HG03457 (cell line): ENCODE results near the gene ZNF610.

ENCODE experiments used
- ATAC-seq: cut with Tn5 transposase; IDR thresholded peaks from one replicate; pipeline ENCODE4 v1.9.1; 2021; ENCODE audit warnings: moderate number of reproducible peaks; ENCODE audit not compliant: unreplicated experiment

ZNF610 gene

DNA sequence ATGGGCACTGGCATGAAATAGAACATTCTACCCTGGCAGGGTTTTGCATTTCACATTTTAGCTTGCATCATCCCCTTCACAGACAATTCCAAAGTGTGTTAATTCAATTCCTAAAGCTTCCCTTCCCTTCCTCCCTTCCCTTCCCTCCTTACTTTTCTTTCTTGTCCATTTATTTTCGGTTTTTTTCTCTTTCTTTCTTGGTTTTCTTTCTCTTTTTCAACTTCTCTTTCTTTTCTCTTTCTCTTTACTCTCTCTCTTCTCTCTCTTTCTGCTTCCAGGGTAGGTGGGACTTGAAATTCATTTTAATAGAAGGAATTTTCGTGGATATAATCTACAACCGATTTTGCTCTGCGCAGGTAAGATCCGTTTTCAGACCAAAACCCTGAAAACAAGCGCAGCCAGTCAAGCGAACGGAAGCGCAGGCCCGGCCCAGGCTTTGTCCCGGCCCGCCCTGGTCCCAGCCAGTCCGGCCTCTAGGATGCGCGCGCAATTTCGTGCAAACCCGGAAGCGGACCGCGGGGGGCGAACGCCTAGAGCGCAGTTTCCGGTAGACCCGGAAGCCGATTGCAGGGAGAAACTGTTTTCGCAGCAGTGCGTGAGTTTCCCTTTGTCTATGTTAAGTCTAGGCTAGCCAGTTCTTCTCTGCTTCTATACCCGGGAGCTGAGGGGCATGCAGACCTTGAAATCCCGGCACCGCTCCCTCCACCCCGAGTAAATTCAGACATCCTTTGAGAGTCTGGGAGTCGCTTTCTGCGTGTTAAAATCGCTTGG, 61.5 kb downstream of the ZNF610 start, which contains the start of gene ZNF528:
ZNF528 (plus strand) TSS at position 540 of the 771 bp plus-strand sequence. CDS start 4,165 bp downstream, outside the sequence.
- no peak for ATAC-seq

DNA sequence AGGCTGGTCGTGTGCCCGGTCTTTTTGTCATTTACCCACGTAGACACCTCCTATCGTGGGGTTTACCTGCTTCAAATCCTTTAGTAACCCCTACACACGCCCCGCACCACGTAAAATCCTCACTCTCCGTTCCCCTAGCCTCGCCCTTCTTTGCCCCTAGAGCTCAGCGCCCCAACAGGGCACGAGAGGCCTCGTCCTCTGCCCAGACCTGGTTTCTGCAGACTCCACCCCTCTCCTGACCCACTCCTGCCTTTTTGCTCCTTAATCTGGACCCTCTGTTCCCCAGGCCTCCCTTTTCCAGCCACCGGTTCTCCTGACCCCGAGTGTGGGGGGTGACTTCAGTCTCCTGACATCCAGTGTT, 62.0 kb downstream of the ZNF610 start:
- no peak for ATAC-seq

DNA sequence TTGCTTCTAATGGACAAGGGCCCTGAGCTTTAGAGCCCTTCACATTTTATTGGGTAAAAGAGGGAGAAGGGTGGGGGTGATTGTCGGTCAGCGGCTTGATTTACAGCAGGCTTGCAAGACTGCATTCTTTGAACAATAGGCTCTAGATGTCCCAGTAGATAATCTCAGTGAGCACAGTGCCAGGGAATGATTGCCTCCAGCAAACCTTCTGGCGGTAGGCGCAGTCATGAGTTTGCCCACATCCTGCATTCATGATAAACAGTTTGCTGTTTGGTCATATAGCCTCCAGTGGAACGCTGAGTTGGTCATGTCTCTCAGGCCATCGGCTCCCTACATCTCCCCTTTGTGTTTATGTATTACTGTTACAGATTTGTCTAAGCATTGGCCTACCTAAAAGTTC, 74.2 kb downstream of the ZNF610 start:
- no peak for ATAC-seq

DNA sequence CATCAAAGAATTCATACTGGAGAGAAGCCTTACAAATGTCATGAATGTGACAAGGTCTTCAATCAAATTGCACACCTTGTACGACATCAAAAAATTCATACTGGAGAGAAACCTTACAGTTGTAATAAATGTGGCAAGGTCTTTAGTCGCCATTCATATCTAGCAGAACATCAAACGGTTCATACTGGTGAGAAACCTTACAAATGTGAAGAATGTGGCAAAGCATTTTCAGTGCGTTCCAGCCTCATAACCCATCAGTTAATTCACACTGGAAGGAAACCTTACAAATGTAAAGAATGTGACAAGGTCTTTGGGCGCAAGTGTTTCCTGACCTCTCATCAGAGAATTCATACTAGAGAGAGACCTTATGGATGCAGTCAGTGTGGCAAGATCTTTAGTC, 79.7 kb downstream of the ZNF610 start:
- no peak for ATAC-seq
